H1 (cell line): ENCODE results near the gene NT5C1A. TPM values are rescaled to one million over a fixed set of nuclear protein-coding genes. Genes with fewer than 3 reads are reported as not detected.

ENCODE experiments used
- CTCF ChIA-PET: fragments of 300-600 bp; sonication (Branson Sonifier 250); formaldehyde crosslinking; loops from one replicate; lab custom pipeline; 2021; ENCODE audit not compliant: partially characterized antibody; lab: Charles Lee
- POLR2A ChIA-PET: fragments of 300-600 bp; sonication (Branson Sonifier 250); formaldehyde crosslinking; loops from one replicate; lab custom pipeline; 2021; ENCODE audit warnings: inconsistent platforms; ENCODE audit not compliant: partially characterized antibody; lab: Charles Lee
- DNase-seq, 2 experiments: peaks; one replicate each; pipeline versions ENCODE4 v3.0.0 to v3.0.0-alpha.2; 2010 to 2022; ENCODE audit warnings: low spot score in 2 of 2, low read depth in 1 of 2, mixed read lengths in 1 of 2
- FAIRE-seq: peaks from 2 replicates; lab custom pipeline; 2011; peaks lifted over from hg19 to GRCh38; lab: Jason Lieb, UNC
- H2AFZ ChIP-seq: 2 replicates; pipeline ENCODE4 v1.8.1; 2012; ENCODE audit warnings: low read length, inconsistent platforms
- H2AK5ac ChIP-seq: 2 replicates; pipeline ENCODE4 v1.6.1; 2013; ENCODE audit warnings: low read depth, low read length
- H2BK120ac ChIP-seq: replicated peaks from 2 replicates; pipeline ENCODE3; 2013; ENCODE audit warnings: low read depth, low read length, inconsistent platforms
- H2BK12ac ChIP-seq: 2 replicates; pipeline ENCODE4 v1.6.1; 2013; ENCODE audit warnings: low read depth, low read length
- H2BK15ac ChIP-seq: 2 replicates; pipeline ENCODE4 v1.6.1; 2013; ENCODE audit warnings: low read length
- H2BK20ac ChIP-seq: 2 replicates; pipeline ENCODE4 v1.6.1; 2013; ENCODE audit warnings: low read length
- H2BK5ac ChIP-seq: 2 replicates; pipeline ENCODE4 v1.6.1; 2013; ENCODE audit warnings: low read depth, low read length
- H3K14ac ChIP-seq: 2 replicates; pipeline ENCODE4 v1.6.1; 2013; ENCODE audit warnings: inconsistent platforms; ENCODE audit not compliant: insufficient read length
- H3K18ac ChIP-seq: 2 replicates; pipeline ENCODE4 v1.6.1; 2013; ENCODE audit warnings: low read length; ENCODE audit errors: extremely low read depth
- H3K23ac ChIP-seq: 2 replicates; pipeline ENCODE4 v1.6.1; 2013; ENCODE audit warnings: inconsistent platforms; ENCODE audit not compliant: insufficient read length
- H3K23me2 ChIP-seq: 2 replicates; pipeline ENCODE4 v1.6.1; 2013; ENCODE audit warnings: low read depth, low read length
- H3K27ac ChIP-seq: 2 replicates; pipeline ENCODE4 v1.6.1; 2011; ENCODE audit warnings: low read depth, low read length, inconsistent platforms
- H3K27me3 ChIP-seq, 4 experiments: replicated peaks in 1 of 4; 1 replicate in 1 of 4; 2 replicates in 3 of 4; pipeline versions ENCODE4 v1.6.1 to v1.8.1; 2011 to 2013; ENCODE audit warnings: low read length in 3 of 4, mild to moderate bottlenecking in 3 of 4, inconsistent platforms in 2 of 4, mixed read lengths in 2 of 4, moderate library complexity in 1 of 4; ENCODE audit not compliant: control insufficient read depth in 3 of 4, insufficient read depth in 3 of 4; ENCODE audit errors: extremely low read depth in 1 of 4
- H3K36me3 ChIP-seq, 4 experiments: 2 replicates each; pipeline versions ENCODE4 v1.6.1 to v1.8.1; 2011 to 2013; ENCODE audit warnings: mild to moderate bottlenecking in 4 of 4, low read length in 3 of 4, moderate library complexity in 2 of 4, control low read depth in 1 of 4, inconsistent platforms in 1 of 4; ENCODE audit not compliant: insufficient read depth in 4 of 4, control insufficient read depth in 2 of 4
- H3K4ac ChIP-seq: replicated peaks from 2 replicates; pipeline ENCODE3; 2013; ENCODE audit warnings: low read length, low read depth, mixed read lengths, inconsistent platforms; ENCODE audit not compliant: insufficient read length
- H3K4me1 ChIP-seq, 4 experiments: replicated peaks in 1 of 4; 1 replicate in 1 of 4; 2 replicates in 3 of 4; pipeline versions ENCODE4 v1.6.1 to v1.8.1; 2011 to 2013; ENCODE audit warnings: low read length in 3 of 4, inconsistent platforms in 2 of 4, mixed read lengths in 1 of 4; ENCODE audit not compliant: insufficient read depth in 4 of 4, control insufficient read depth in 3 of 4
- H3K4me2 ChIP-seq, 2 experiments: 2 replicates each; pipeline versions ENCODE4 v1.6.1 to v1.8.1; 2011 to 2013; ENCODE audit warnings: low read depth in 2 of 2, low read length in 2 of 2, control low read depth in 1 of 2, inconsistent platforms in 1 of 2, mild to moderate bottlenecking in 1 of 2; ENCODE audit not compliant: insufficient read depth in 1 of 2
- H3K4me3 ChIP-seq, 4 experiments: fragments of 200-600, 300-600 bp in 1 of 4; sonication (generic), shearing (Covaris generic), sonication (Bioruptor Twin) in 1 of 4; 2 replicates each; pipeline versions ENCODE4 v1.5.1 to v1.8.1; 2011 to 2016; ENCODE audit warnings: low read length in 4 of 4, low read depth in 3 of 4, control low read depth in 2 of 4, inconsistent platforms in 2 of 4, mild to moderate bottlenecking in 2 of 4, mixed read lengths in 1 of 4, moderate library complexity in 1 of 4; ENCODE audit not compliant: insufficient read depth in 2 of 4; ENCODE audit errors: extremely low read depth in 1 of 4
- H3K56ac ChIP-seq: replicated peaks from 2 replicates; pipeline ENCODE3; 2013; ENCODE audit warnings: low read depth, mild to moderate bottlenecking, mixed read lengths, low read length, inconsistent platforms; ENCODE audit not compliant: insufficient read length
- H3K79me1 ChIP-seq: 2 replicates; pipeline ENCODE4 v1.6.1; 2013; ENCODE audit warnings: low read depth, low read length, control low read depth
- H3K79me2 ChIP-seq, 2 experiments: 2 replicates each; pipeline versions ENCODE4 v1.6.1 to v1.8.1; 2012 to 2013; ENCODE audit warnings: low read length in 2 of 2, mild to moderate bottlenecking in 2 of 2, inconsistent platforms in 1 of 2; ENCODE audit not compliant: insufficient read depth in 2 of 2, control insufficient read depth in 1 of 2
- H3K9ac ChIP-seq, 4 experiments: replicated peaks in 1 of 4; 1 replicate in 1 of 4; 2 replicates in 3 of 4; pipeline versions ENCODE4 v1.6.1 to v1.8.1; 2011 to 2013; ENCODE audit warnings: low read depth in 3 of 4, low read length in 3 of 4, control low read depth in 2 of 4, mild to moderate bottlenecking in 2 of 4, moderate library complexity in 2 of 4, inconsistent platforms in 1 of 4; ENCODE audit errors: extremely low read depth in 1 of 4
- H3K9me3 ChIP-seq, 2 experiments: 2 replicates each; pipeline versions ENCODE4 v1.6.1 to v1.8.1; 2012 to 2013; ENCODE audit warnings: mild to moderate bottlenecking in 2 of 2, moderate library complexity in 2 of 2, control low read depth in 1 of 2, inconsistent platforms in 1 of 2, low read depth in 1 of 2, low read length in 1 of 2, mixed read lengths in 1 of 2; ENCODE audit not compliant: insufficient read depth in 2 of 2
- H4K20me1 ChIP-seq, 2 experiments: replicated peaks in 1 of 2; 2 replicates each; pipeline versions ENCODE3 to v1.8.1; 2011 to 2013; ENCODE audit warnings: inconsistent platforms in 2 of 2, low read length in 2 of 2, mild to moderate bottlenecking in 1 of 2; ENCODE audit not compliant: insufficient read depth in 2 of 2, control insufficient read depth in 1 of 2
- H4K5ac ChIP-seq: 2 replicates; pipeline ENCODE4 v1.6.1; 2013; ENCODE audit warnings: low read length, low read depth, mixed read lengths, inconsistent platforms; ENCODE audit not compliant: insufficient read length
- H4K8ac ChIP-seq: 2 replicates; pipeline ENCODE4 v1.8.0; 2013; ENCODE audit warnings: mild to moderate bottlenecking, moderate library complexity, low read length, inconsistent platforms; ENCODE audit not compliant: insufficient read depth; ENCODE audit errors: extremely low read depth
- H4K91ac ChIP-seq: replicated peaks from 2 replicates; pipeline ENCODE3; 2013; ENCODE audit warnings: low read length, mixed read lengths, inconsistent platforms; ENCODE audit not compliant: insufficient read length
- CEBPB ChIP-seq: IDR thresholded peaks from 2 replicates; pipeline ENCODE4 v1.6.1; 2012; ENCODE audit warnings: low read depth, low read length
- CHD2 ChIP-seq: IDR thresholded peaks from 2 replicates; pipeline ENCODE4 v1.6.1; 2012; ENCODE audit warnings: low read length, improper control_type of control experiment
- CREB1 ChIP-seq: IDR thresholded peaks from 2 replicates; pipeline ENCODE4 v1.6.1; 2012; ENCODE audit warnings: inconsistent platforms
- EZH2 ChIP-seq: fragments of 200-600 bp; sonication (generic); IDR thresholded peaks from 2 replicates; pipeline ENCODE4 v1.7.1; 2012; ENCODE audit warnings: low read depth, mild to moderate bottlenecking, moderate library complexity, low read length, inconsistent platforms; ENCODE audit not compliant: severe bottlenecking
- HDAC6 ChIP-seq: IDR thresholded peaks from one replicate; pipeline ENCODE4 v1.7.1; 2012; ENCODE audit warnings: low read depth, mild to moderate bottlenecking, inconsistent platforms, low read length, moderate library complexity
- MAFK ChIP-seq: IDR thresholded peaks from 2 replicates; pipeline ENCODE4 v1.6.1; 2012; ENCODE audit warnings: low read depth, mild to moderate bottlenecking, improper control_type of control experiment, low read length
- POLR2AphosphoS5 ChIP-seq: IDR thresholded peaks from 2 replicates; pipeline ENCODE4 v1.6.1; 2011; ENCODE audit warnings: low read depth, low read length
- RFX5 ChIP-seq: IDR thresholded peaks from 2 replicates; pipeline ENCODE4 v1.6.1; 2011; ENCODE audit warnings: low read depth, low read length, improper control_type of control experiment, borderline replicate concordance
- SIN3A ChIP-seq, 2 experiments: IDR thresholded peaks in 1 of 2; conservative IDR thresholded peaks in 1 of 2; 2 replicates each; pipeline ENCODE4 v1.6.1; 2011 to 2012; ENCODE audit warnings: low read length in 2 of 2, improper control_type of control experiment in 1 of 2, low read depth in 1 of 2, mild to moderate bottlenecking in 1 of 2
- SIRT6 ChIP-seq: IDR thresholded peaks from one replicate; pipeline ENCODE4 v1.7.1; 2012; ENCODE audit warnings: low read length, inconsistent platforms
- SIX5 ChIP-seq: IDR thresholded peaks from 2 replicates; pipeline ENCODE4 v1.6.1; 2011; ENCODE audit warnings: mild to moderate bottlenecking, low read depth, low read length
- SRF ChIP-seq: IDR thresholded peaks from 2 replicates; pipeline ENCODE4 v1.6.1; 2011; ENCODE audit warnings: mild to moderate bottlenecking, low read depth, low read length, moderate library complexity
- YY1 ChIP-seq: IDR thresholded peaks from 2 replicates; pipeline ENCODE4 v1.6.1; 2011; ENCODE audit warnings: low read depth, mild to moderate bottlenecking, low read length
- WGBS, 2 experiments: shearing (Covaris generic) in 1 of 2; methylation state at CpG; one replicate each; pipeline versions ENCODE4 v1.1.6 to v1.1.7; 2013 to 2015; ENCODE audit warnings: low lambda C conversion rate in 2 of 2, mixed read lengths in 2 of 2, inconsistent platforms in 1 of 2, low coverage in 1 of 2, missing lambda C conversion rate in 1 of 2; ENCODE audit not compliant: insufficient replicate concordance in 2 of 2, insufficient coverage in 1 of 2, insufficient read length in 1 of 2; ENCODE audit errors: extremely low coverage in 1 of 2, missing lambda C conversion rate in 1 of 2; 5-methylcytosine and 5-hydroxymethylcytosine counted together
- polyA plus RNA-seq, 7 experiments: library from polyadenylated mRNA; depleted of rRNA in 3 of 7; stranded (reverse) in 5 of 7; unstranded in 2 of 7; fragments of >200 nt in 5 of 7; fragments of 200-250 nt in 2 of 7; gene quantifications; 1 replicate in 5 of 7; 2 replicates in 1 of 7; 4 replicates in 1 of 7; pipeline versions ENCODE4 v1.2.1 to v1.2.3, GENCODE V29; 2011 to 2013; ENCODE audit warnings: missing spikeins in 2 of 7, mixed read lengths in 2 of 7
- total RNA-seq: library from RNA; stranded (reverse); fragmentation: NEBNext Ultra II Directional; extraction: Animal tissue kit (Norgen Biotek cat#: 25700); gene quantifications from 2 replicates; pipeline ENCODE4 v1.2.1, GENCODE V29; 2021
- TF ChIP-seq, protein P1 (sequence below): IDR thresholded peaks from 2 replicates; pipeline ENCODE4 v1.6.1; 2012; ENCODE audit warnings: inconsistent platforms

Gene NT5C1A
- total and polyA plus RNA-seq, 2 of the 8 experiments (the other 6 are each of a cell fraction or from before 2014, with no cell fraction given), result not detected

- ChIA-PET POLR2A (interaction anchor here (1.5 kb wide), 1 partner anchor 66 kb away, joined by 3 read pairs; the partner anchor contains the start of gene HPCAL4), CTCF (interaction anchor here (0.9 to 25.8 kb wide), 4 partner anchors 12 to 339 kb away, joined by 3 to 337 read pairs (median 21); partner anchors contain the start of gene HEYL)
- H3K56ac ChIP-seq, result no peak overlapping the region
- DNase-seq (no peak), FAIRE-seq (no peak)
- no peak overlapping the region for H3K4me2 ChIP-seq
- no peaks in the 10 kb centered on the region for H4K20me1 ChIP-seq
- H4K91ac ChIP-seq, result no peak overlapping the region
- H3K36me3 ChIP-seq, result no peaks in the 10 kb centered on the region
- H2BK20ac ChIP-seq, result no peak overlapping the region
- WGBS, 2 experiments, result 85% methylated on average over 8 of the region's 8 CpGs; no CpG with 5 or more reads in 1 of the 2 experiments
- H3K4me1 ChIP-seq, result no peaks in the 10 kb centered on the region
- no peak overlapping the region for H2AK5ac ChIP-seq
- H3K23ac ChIP-seq, result no peak overlapping the region
- no peak overlapping the region for H2BK120ac ChIP-seq
- H3K14ac ChIP-seq, result no peak overlapping the region
- no peak overlapping the region for H2BK15ac ChIP-seq
- H2AFZ ChIP-seq, result no peak overlapping the region
- no peak overlapping the region for H3K27ac ChIP-seq
- peaks cover 0 to 3% (median 1%) of the 10 kb centered on the region in 4 experiments; a peak in 3 of 7 replicates for H3K27me3 ChIP-seq
- H3K9me3 ChIP-seq, result 0 out of 4 replicates have a peak, but pooled peaks cover 0 to 4% of the 10 kb centered on the region in 2 experiments
- no peak overlapping the region for H4K8ac ChIP-seq
- no peak overlapping the region for H2BK12ac ChIP-seq
- no peak overlapping the region for H3K9ac ChIP-seq
- H2BK5ac ChIP-seq, result no peak overlapping the region
- H3K23me2 ChIP-seq, result no peaks in the 10 kb centered on the region
- no peak overlapping the region for H3K4me3 ChIP-seq
- H3K79me2 ChIP-seq, result no peaks in the 10 kb centered on the region
- H3K79me1 ChIP-seq, result no peaks in the 10 kb centered on the region
- H3K18ac ChIP-seq, result no peak overlapping the region
- TF ChIP-seq SRF, result no peak
- TF ChIP-seq SIRT6, result no peak
- no peak for TF ChIP-seq SIX5
- TF ChIP-seq CHD2, result no peak
- TF ChIP-seq EZH2, result no peak
- no peak for TF ChIP-seq MAFK
- TF ChIP-seq, protein P1, sequence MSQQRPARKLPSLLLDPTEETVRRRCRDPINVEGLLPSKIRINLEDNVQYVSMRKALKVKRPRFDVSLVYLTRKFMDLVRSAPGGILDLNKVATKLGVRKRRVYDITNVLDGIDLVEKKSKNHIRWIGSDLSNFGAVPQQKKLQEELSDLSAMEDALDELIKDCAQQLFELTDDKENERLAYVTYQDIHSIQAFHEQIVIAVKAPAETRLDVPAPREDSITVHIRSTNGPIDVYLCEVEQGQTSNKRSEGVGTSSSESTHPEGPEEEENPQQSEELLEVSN, result no peak
- no peak for TF ChIP-seq YY1
- no peak for TF ChIP-seq CEBPB
- no peak for TF ChIP-seq HDAC6
- no peak for TF ChIP-seq CREB1
- no peak for TF ChIP-seq SIN3A (conservative IDR thresholded peaks at IDR 0.05 in 1 of 2, IDR thresholded peaks at IDR 0.05 in 1 of 2; ENCODE audit: low read depth in 1 of 2, low read length in 2 of 2)
- TF ChIP-seq RFX5, result no peak
- no peak for TF ChIP-seq POLR2AphosphoS5
- TF ChIP-seq, all 59 proteins: peak for 0
- H3K4ac ChIP-seq, result no peak overlapping the region
- no peak overlapping the region for H4K5ac ChIP-seq
These were observed 46.9 kb downstream of the NT5C1A start for GRCh38 chr1:39625009-39625408.
